Left lung (tissue), 10 donors: ENCODE measurements around the gene PALM. TPM values are rescaled to one million over a fixed set of nuclear protein-coding genes. Genes with fewer than 3 reads are reported as not detected.

Source experiments
- ATAC-seq: fragments of 200-7000 bp; cut with Tn5 transposase; one replicate; pipeline ENCODE4 v1.9.1; 2020; ENCODE audit warnings: moderate library complexity
- DNase-seq, 4 donors: peaks; one replicate each; pipeline ENCODE4 v3.0.0-alpha.2; 2013 to 2020
- H3K27ac ChIP-seq, 2 donors: fragments of 200-600 bp; sonication (generic) in 1 of 2; one replicate each; pipeline versions ENCODE4 v1.5.0 to v1.8.0; 2020 to 2021
- H3K27me3 ChIP-seq, 2 donors: fragments of 200-600 bp; sonication (generic) in 1 of 2; one replicate each; pipeline versions ENCODE4 v1.5.0 to v1.8.0; 2020 to 2021
- H3K36me3 ChIP-seq, 2 donors: fragments of 200-600 bp; sonication (generic) in 1 of 2; one replicate each; pipeline versions ENCODE4 v1.5.0 to v1.8.0; 2020 to 2021
- H3K4me1 ChIP-seq, 2 donors: fragments of 200-600 bp; one replicate each; pipeline ENCODE4 v1.8.0; 2021
- H3K4me3 ChIP-seq, 2 donors: fragments of 200-600 bp; sonication (generic) in 1 of 2; one replicate each; pipeline versions ENCODE4 v1.5.0 to v1.8.0; 2020 to 2021; ENCODE audit warnings: mild to moderate bottlenecking in 1 of 2
- H3K9me3 ChIP-seq, 2 donors: fragments of 200-600 bp; sonication (generic) in 1 of 2; one replicate each; pipeline versions ENCODE4 v1.5.0 to v1.8.0; 2020 to 2021
- intact Hi-C, 2 donors: fragments of 100-400 bp; cut with DNase I; formaldehyde crosslinking; loops; one replicate each; pipeline versions ENCODE4 v1.11.2 to v1.14.2; 2022
- polyA plus RNA-seq, 6 donors: library from polyadenylated mRNA; unstranded; fragments of 120-200 nt; gene quantifications; one replicate each; pipeline ENCODE4 v1.2.1, GENCODE V29; 2013; ENCODE audit not compliant: insufficient read length in 6 of 6
- total RNA-seq, 2 donors: library from RNA; stranded (reverse); fragmentation: NEBNext Ultra II Directional; extraction: Animal tissue kit (Norgen Biotek cat#: 25700); gene quantifications; one replicate each; pipeline ENCODE4 v1.2.1, GENCODE V29; 2021
- TF ChIP-seq, protein P1 (sequence below), 2 donors: fragments of 200-600 bp; sonication (generic) in 1 of 2; IDR thresholded peaks; one replicate each; pipeline versions ENCODE4 v1.5.0 to v1.8.0; 2021; ENCODE audit warnings: antibody characterized with exemption in 2 of 2
- donor health status: DM: no; HTN: yes; CAD: no.
- donor health status: DM: no; HTN: no; CAD: no.

Gene PALM
- total and polyA plus RNA-seq, 8 donors, result 30.2 to 59.7 (median 39.8) TPM

DNA sequence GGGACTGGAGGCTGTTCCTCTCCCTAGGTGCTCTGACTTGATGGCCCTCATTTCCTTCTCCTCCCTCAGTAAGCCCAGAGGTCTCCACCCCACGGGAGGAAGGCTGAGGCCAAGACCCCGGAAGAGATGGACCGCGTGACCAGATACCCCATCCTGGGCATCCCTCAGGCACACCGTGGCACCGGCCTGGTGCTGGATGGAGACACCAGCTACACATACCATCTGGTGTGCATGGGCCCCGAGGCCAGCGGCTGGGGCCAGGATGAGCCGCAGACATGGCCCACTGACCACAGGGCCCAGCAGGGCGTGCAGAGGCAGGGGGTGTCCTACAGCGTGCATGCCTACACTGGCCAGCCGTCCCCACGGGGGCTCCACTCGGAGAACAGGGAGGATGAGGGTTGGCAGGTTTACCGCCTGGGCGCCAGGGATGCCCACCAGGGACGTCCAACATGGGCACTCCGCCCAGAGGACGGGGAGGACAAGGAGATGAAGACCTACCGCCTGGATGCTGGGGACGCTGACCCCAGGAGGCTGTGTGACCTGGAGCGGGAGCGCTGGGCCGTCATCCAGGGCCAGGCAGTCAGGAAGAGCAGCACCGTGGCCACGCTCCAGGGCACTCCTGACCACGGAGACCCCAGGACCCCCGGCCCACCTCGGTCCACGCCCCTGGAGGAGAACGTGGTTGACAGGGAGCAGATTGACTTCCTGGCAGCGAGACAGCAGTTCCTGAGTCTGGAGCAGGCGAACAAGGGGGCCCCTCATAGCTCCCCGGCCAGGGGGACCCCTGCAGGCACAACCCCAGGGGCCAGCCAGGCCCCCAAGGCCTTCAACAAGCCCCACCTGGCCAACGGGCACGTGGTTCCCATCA is 48.3 kb downstream of the PALM start:
- Histone ChIP-seq H3K9me3 (peaks cover 0 to 14% of the 10 kb centered on the region in 2 donors), H3K4me1 (no peaks in the 10 kb centered on the region), H3K27ac (no peak overlapping the region), H3K27me3 (peaks cover 0 to 12% of the 10 kb centered on the region in 2 donors), H3K4me3 (no peak overlapping the region), H3K36me3 (peaks cover 0 to 8% of the 10 kb centered on the region in 2 donors)
- intact Hi-C loops, result no loop called here
- ATAC-seq (no peak), DNase-seq (no peak)
- TF ChIP-seq, protein P1, sequence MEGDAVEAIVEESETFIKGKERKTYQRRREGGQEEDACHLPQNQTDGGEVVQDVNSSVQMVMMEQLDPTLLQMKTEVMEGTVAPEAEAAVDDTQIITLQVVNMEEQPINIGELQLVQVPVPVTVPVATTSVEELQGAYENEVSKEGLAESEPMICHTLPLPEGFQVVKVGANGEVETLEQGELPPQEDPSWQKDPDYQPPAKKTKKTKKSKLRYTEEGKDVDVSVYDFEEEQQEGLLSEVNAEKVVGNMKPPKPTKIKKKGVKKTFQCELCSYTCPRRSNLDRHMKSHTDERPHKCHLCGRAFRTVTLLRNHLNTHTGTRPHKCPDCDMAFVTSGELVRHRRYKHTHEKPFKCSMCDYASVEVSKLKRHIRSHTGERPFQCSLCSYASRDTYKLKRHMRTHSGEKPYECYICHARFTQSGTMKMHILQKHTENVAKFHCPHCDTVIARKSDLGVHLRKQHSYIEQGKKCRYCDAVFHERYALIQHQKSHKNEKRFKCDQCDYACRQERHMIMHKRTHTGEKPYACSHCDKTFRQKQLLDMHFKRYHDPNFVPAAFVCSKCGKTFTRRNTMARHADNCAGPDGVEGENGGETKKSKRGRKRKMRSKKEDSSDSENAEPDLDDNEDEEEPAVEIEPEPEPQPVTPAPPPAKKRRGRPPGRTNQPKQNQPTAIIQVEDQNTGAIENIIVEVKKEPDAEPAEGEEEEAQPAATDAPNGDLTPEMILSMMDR (IDR thresholded peaks at IDR 0.05), result no peak

DNA sequence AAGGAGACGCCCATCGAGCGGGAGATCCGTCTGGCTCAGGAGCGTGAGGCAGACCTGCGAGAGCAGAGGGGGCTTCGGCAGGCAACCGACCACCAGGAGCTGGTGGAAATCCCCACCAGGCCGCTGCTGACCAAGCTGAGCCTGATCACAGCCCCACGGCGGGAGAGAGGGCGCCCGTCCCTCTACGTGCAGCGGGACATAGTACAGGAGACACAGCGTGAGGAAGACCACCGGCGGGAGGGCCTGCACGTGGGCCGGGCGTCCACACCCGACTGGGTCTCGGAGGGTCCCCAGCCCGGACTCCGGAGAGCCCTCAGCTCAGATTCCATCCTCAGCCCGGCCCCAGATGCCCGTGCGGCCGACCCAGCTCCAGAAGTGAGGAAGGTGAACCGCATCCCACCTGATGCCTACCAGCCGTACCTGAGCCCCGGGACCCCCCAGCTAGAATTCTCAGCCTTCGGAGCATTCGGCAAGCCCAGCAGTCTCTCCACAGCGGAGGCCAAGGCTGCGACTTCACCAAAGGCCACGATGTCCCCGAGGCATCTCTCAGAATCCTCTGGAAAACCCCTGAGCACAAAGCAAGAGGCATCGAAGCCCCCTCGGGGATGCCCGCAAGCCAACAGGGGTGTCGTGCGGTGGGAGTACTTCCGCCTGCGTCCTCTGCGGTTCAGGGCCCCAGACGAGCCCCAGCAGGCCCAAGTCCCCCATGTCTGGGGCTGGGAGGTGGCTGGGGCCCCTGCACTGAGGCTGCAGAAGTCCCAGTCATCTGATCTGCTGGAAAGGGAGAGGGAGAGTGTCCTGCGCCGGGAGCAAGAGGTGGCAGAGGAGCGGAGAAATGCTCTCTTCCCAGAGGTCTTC is 49.3 kb downstream of the PALM start:
- no peak for ATAC-seq
- DNase-seq, result no peak
- no peak overlapping the region for H3K27ac ChIP-seq
- peaks cover 0 to 2% of the 10 kb centered on the region in 2 donors for H3K27me3 ChIP-seq
- peaks cover 0 to 14% of the 10 kb centered on the region in 2 donors for H3K9me3 ChIP-seq
- TF ChIP-seq, protein P1 (IDR thresholded peaks at IDR 0.05), result no peak
- H3K4me3 ChIP-seq, result no peak overlapping the region
- intact Hi-C loops, result no loop called here
- H3K36me3 ChIP-seq, result peaks cover 0 to 8% of the 10 kb centered on the region in 2 donors
- H3K4me1 ChIP-seq, result no peaks in the 10 kb centered on the region

DNA sequence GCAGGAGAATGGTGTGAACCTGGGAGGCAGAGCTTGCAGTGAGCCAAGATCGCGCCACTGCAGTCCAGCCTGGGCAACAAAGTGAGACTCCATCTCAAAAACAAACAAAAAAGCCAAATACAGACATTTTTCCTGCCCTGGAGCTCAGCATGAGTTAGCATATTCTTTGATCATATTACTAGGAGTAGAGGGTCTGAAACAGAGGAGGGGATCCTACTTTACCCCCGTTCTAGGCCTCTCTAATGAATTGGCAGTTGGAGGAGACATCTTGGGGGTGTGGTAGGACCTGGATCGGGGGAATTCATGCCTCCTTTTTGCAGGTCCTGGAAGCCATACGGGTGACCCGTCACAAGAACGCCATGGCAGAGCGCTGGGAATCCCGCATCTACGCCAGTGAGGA is 54.4 kb downstream of the PALM start:
- TF ChIP-seq, protein P1 (IDR thresholded peaks at IDR 0.05), result no peak
- Histone ChIP-seq H3K27me3 (no peaks in the 10 kb centered on the region), H3K27ac (no peak overlapping the region), H3K4me1 (no peaks in the 10 kb centered on the region), H3K36me3 (peaks cover 0 to 4% of the 10 kb centered on the region in 2 donors), H3K4me3 (no peak overlapping the region), H3K9me3 (peaks cover 0 to 9% of the 10 kb centered on the region in 2 donors)
- intact Hi-C loops, result loop anchor here in 1 of 2 donors (10.0 kb wide), 1 partner anchor 92 kb away; the partner anchor contains the start of genes CFD and ELANE
- ATAC-seq, result no peak
- no peak for DNase-seq

DNA sequence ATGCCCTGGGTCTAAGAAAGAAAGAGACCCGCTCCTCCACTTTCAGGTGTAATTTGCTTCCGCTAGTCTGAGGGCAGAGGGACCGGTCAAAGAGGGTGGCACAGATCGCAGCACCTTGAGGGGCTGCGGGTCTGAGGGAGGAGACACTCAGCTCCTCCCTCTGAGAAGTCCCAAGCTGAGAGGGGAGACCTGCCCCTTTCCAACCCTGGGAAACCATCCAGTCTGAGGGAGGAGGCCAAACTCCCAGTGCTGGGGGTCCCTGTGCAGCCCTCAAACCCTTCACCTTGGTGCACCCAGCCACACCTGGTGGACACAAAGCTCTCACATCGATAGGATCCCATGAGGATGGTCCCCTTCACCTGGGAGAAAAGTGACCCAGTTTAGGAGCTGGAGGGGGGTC is 55.1 kb downstream of the PALM start:
- Histone ChIP-seq H3K9me3 (peaks cover 0 to 2% of the 10 kb centered on the region in 2 donors), H3K4me1 (no peaks in the 10 kb centered on the region), H3K27me3 (no peaks in the 10 kb centered on the region), H3K4me3 (no peak overlapping the region), H3K36me3 (no peaks in the 10 kb centered on the region), H3K27ac (no peak overlapping the region)
- intact Hi-C loops, result loop anchor here in 1 of 2 donors (10.0 kb wide), 1 partner anchor 91 kb away; the partner anchor contains the start of genes CFD and ELANE
- DNase-seq (no peak), ATAC-seq (no peak)
- TF ChIP-seq, protein P1 (IDR thresholded peaks at IDR 0.05), result no peak
